ENCODE data around the gene BHLHA9.
"Not testable (repeated sequence)": the region's sequence is repeated elsewhere in the genome, so short reads cannot be mapped to it uniquely, and the experiment has no call there.

The BHLHA9 gene

GRCh38 chr17:1301546-1301945 lies 31.3 kb downstream of the BHLHA9 start:
- no peak overlapping the region for H3K27ac ChIP-seq
- no peak for TF ChIP-seq CTCF (conservative IDR thresholded peaks at IDR 0.05)

- TF ChIP-seq CTCF (conservative IDR thresholded peaks at IDR 0.05): no peak
- no peak overlapping the region for H3K27ac ChIP-seq
Measured at GRCh38 chr17:1302761-1303160, 32.5 kb downstream of the BHLHA9 start.

GRCh38 chr17:1304522-1304921 lies 34.3 kb downstream of the BHLHA9 start:
- TF ChIP-seq CTCF (conservative IDR thresholded peaks at IDR 0.05): no peak

GRCh38 chr17:1304962-1305563 lies 34.8 kb downstream of the BHLHA9 start:
- no peak overlapping the region for H3K27ac ChIP-seq
- TF ChIP-seq CTCF (conservative IDR thresholded peaks at IDR 0.05): no peak

More at GRCh38 chr17:1304522-1304921, 34.3 kb downstream of the BHLHA9 start:
- H3K27ac ChIP-seq: no peak overlapping the region

- H3K27ac ChIP-seq: not testable (repeated sequence)
Measured at GRCh38 chr17:1307829-1308228, 37.6 kb downstream of the BHLHA9 start.

- TF ChIP-seq CTCF (conservative IDR thresholded peaks at IDR 0.05): no peak
- no peak overlapping the region for H3K27ac ChIP-seq
Measured at GRCh38 chr17:1312261-1312870, 42.1 kb downstream of the BHLHA9 start.

GRCh38 chr17:1313270-1314005 lies 43.2 kb downstream of the BHLHA9 start:
- TF ChIP-seq CTCF (conservative IDR thresholded peaks at IDR 0.05): no peak
- H3K27ac ChIP-seq: no peak overlapping the region

GRCh38 chr17:1315409-1315808 lies 45.2 kb downstream of the BHLHA9 start:
- TF ChIP-seq CTCF (conservative IDR thresholded peaks at IDR 0.05): no peak
- no peak overlapping the region for H3K27ac ChIP-seq

All from VCaP (cell line).